RWPE2 (cell line): ENCODE data around the gene ALDH16A1.

Source experiments
- ATAC-seq: fragments of 200-7000 bp; cut with Tn5 transposase; 3 replicates; pipeline ENCODE4 v1.9.1; 2021; ENCODE audit warnings: low read depth
- DNase-seq: peaks from one replicate; pipeline ENCODE4 v3.0.0-alpha.2; 2020; ENCODE audit warnings: low spot score
- H3K27ac ChIP-seq: fragments of 450-650 bp; 2 replicates; pipeline ENCODE4 v1.5.1; 2017; ENCODE audit warnings: mild to moderate bottlenecking; ENCODE audit not compliant: poor library complexity, severe bottlenecking
- H3K27me3 ChIP-seq: fragments of 250-450 bp; sonication (Bioruptor Pico); 2 replicates; pipeline ENCODE4 v1.5.1; 2021; ENCODE audit warnings: mild to moderate bottlenecking, moderate library complexity; ENCODE audit not compliant: insufficient read depth, poor library complexity, severe bottlenecking
- H3K36me3 ChIP-seq: fragments of 250-450 bp; sonication (Bioruptor Pico); 2 replicates; pipeline ENCODE4 v1.5.1; 2020; ENCODE audit warnings: low read depth, mild to moderate bottlenecking, moderate library complexity
- H3K4me1 ChIP-seq: fragments of 250-450 bp; sonication (Bioruptor Pico); 2 replicates; pipeline ENCODE4 v1.5.1; 2021; ENCODE audit warnings: mild to moderate bottlenecking, moderate library complexity; ENCODE audit not compliant: insufficient read depth, poor library complexity, severe bottlenecking
- H3K4me3 ChIP-seq: fragments of 250-450 bp; sonication (Bioruptor Pico); 2 replicates; pipeline ENCODE4 v1.5.1; 2021; ENCODE audit warnings: mild to moderate bottlenecking, moderate library complexity; ENCODE audit not compliant: severe bottlenecking
- H3K9me3 ChIP-seq: fragments of 250-450 bp; sonication (Bioruptor Pico); 2 replicates; pipeline ENCODE4 v1.5.1; 2021; ENCODE audit warnings: mild to moderate bottlenecking, moderate library complexity; ENCODE audit not compliant: severe bottlenecking
- CTCF ChIP-seq: fragments of 450-650 bp; IDR thresholded peaks from one replicate; pipeline ENCODE4 v1.5.1; 2017; ENCODE audit warnings: mild to moderate bottlenecking, moderate library complexity; ENCODE audit not compliant: poor library complexity, severe bottlenecking

The ALDH16A1 gene

GRCh38 chr19:49479975-49480628 is 27.1 kb downstream of the ALDH16A1 start:
- Histone ChIP-seq H3K9me3 (no peaks in the 10 kb centered on the region), H3K27me3 (no peaks in the 10 kb centered on the region), H3K36me3 (no peaks in the 10 kb centered on the region), H3K4me3 (no peak overlapping the region), H3K4me1 (no peaks in the 10 kb centered on the region), H3K27ac (no peak overlapping the region)
- no peak for TF ChIP-seq CTCF
- DNase-seq (no peak), ATAC-seq (no peak)

- no peaks in the 10 kb centered on the region for H3K27me3 ChIP-seq
- no peaks in the 10 kb centered on the region for H3K9me3 ChIP-seq
- H3K36me3 ChIP-seq: no peaks in the 10 kb centered on the region
- DNase-seq (no peak), ATAC-seq (no peak)
- TF ChIP-seq CTCF: no peak
- no peak overlapping the region for H3K4me3 ChIP-seq
- H3K27ac ChIP-seq: no peak overlapping the region
- no peaks in the 10 kb centered on the region for H3K4me1 ChIP-seq
Measured at GRCh38 chr19:49481020-49481683, 28.1 kb downstream of the ALDH16A1 start.

GRCh38 chr19:49486232-49486631 is 33.2 kb downstream of the ALDH16A1 start:
- Histone ChIP-seq H3K4me3 (no peak overlapping the region), H3K9me3 (no peaks in the 10 kb centered on the region), H3K27me3 (no peaks in the 10 kb centered on the region), H3K36me3 (peaks cover 37% of the 10 kb centered on the region), H3K4me1 (no peaks in the 10 kb centered on the region), H3K27ac (no peak overlapping the region)
- no peak for DNase-seq
- no peak for ATAC-seq
- TF ChIP-seq CTCF: no peak

GRCh38 chr19:49486710-49487276 is 33.8 kb downstream of the ALDH16A1 start:
- H3K4me1 ChIP-seq: no peaks in the 10 kb centered on the region
- DNase-seq (no peak), ATAC-seq (no peak)
- peak overlapping the region; percentile 17 for H3K4me3 ChIP-seq
- H3K27ac ChIP-seq: peak overlapping the region; percentile 89
- TF ChIP-seq CTCF: no peak
- H3K27me3 ChIP-seq: no peaks in the 10 kb centered on the region
- no peaks in the 10 kb centered on the region for H3K9me3 ChIP-seq
- H3K36me3 ChIP-seq: peaks cover 43% of the 10 kb centered on the region
